Measurements from ENCODE around the gene IL21R. TPM values are rescaled to one million over a fixed set of nuclear protein-coding genes. Genes with fewer than 3 reads are reported as not detected.

IL21R gene
- total and polyA plus RNA-seq, 10 of the 15 experiments (the other 5 are each of a cell fraction or from before 2014, with no cell fraction given): 5.3 to 138 (median 82.5) TPM

- TF ChIP-seq E2F8 (IDR thresholded peaks at IDR 0.05; ENCODE audit: low read depth, partially characterized antibody) (no peak), KDM1A (IDR thresholded peaks at IDR 0.05; ENCODE audit: borderline replicate concordance) (no peak), STAT3 (IDR thresholded peaks at IDR 0.05; ENCODE audit: low read depth, low read length) (no peak), ZNF274 (IDR thresholded peaks at IDR 0.05; ENCODE audit: insufficient read depth, insufficient read length) (no peak), GABPA (IDR thresholded peaks at IDR 0.05; ENCODE audit: low read depth) (no peak), CTCF (IDR thresholded peaks at IDR 0.05 in 2 of 3, conservative IDR thresholded peaks at IDR 0.05 in 1 of 3; ENCODE audit: control insufficient read depth in 2 of 3, extremely low read depth in 1 of 3, insufficient read depth in 1 of 3, low read depth in 3 of 3, low read length in 3 of 3) (no peak), RFX5 (IDR thresholded peaks at IDR 0.05; ENCODE audit: low read depth, low read length) (no peak), BRCA1 (IDR thresholded peaks at IDR 0.05; ENCODE audit: low read depth, low read length) (no peak), FOXM1 (IDR thresholded peaks at IDR 0.05; ENCODE audit: low read depth, low read length) (no peak), CEBPB (IDR thresholded peaks at IDR 0.05; ENCODE audit: borderline replicate concordance in 1 of 2, low read depth in 2 of 2, low read length in 2 of 2) (no peak), FOS (IDR thresholded peaks at IDR 0.05; ENCODE audit: borderline replicate concordance, extremely low read depth, insufficient read length) (no peak), ATF3 (IDR thresholded peaks at IDR 0.05; ENCODE audit: borderline replicate concordance, extremely low read depth, low read depth, low read length) (no peak), SIX5 (IDR thresholded peaks at IDR 0.05; ENCODE audit: low read depth, low read length, severe bottlenecking) (no peak), RELA (IDR thresholded peaks at IDR 0.05; ENCODE audit: borderline replicate concordance, partially characterized antibody) (no peak), EED (IDR thresholded peaks at IDR 0.05; ENCODE audit: low read depth) (peak; percentile 84; the same call in 1 of the 2 replicates), POLR2AphosphoS5 (IDR thresholded peaks at IDR 0.05; ENCODE audit: low read length) (peak; percentile 76), HCFC1 (IDR thresholded peaks at IDR 0.05; ENCODE audit: low read length) (no peak), SRF (IDR thresholded peaks at IDR 0.05; ENCODE audit: low read depth in 2 of 2, low read length in 2 of 2) (no peak), MTA3 (IDR thresholded peaks at IDR 0.05; ENCODE audit: borderline replicate concordance, low read length) (no peak), STAT1 (conservative IDR thresholded peaks at IDR 0.05) (no peak), FOXK2 (IDR thresholded peaks at IDR 0.05) (no peak), EP300 (IDR thresholded peaks at IDR 0.05; ENCODE audit: borderline replicate concordance in 1 of 2, control insufficient read depth in 1 of 2, low read depth in 2 of 2, low read length in 2 of 2) (peak in 1 of 2 experiments; percentile 37; a peak in 2 of 4 replicates), KAT2A (conservative IDR thresholded peaks at IDR 0.05; ENCODE audit: control insufficient read depth, low read depth, low read length) (no peak), NR2C1 (IDR thresholded peaks at IDR 0.05) (no peak), ATF7 (IDR thresholded peaks at IDR 0.05; ENCODE audit: low read depth) (peak; percentile 81), RAD21 (IDR thresholded peaks at IDR 0.05; ENCODE audit: insufficient read depth, low read depth, low read length) (no peak), CHD1 (IDR thresholded peaks at IDR 0.05; ENCODE audit: low read depth, low read length) (peak; percentile 89; the same call in 1 of the 2 replicates), NFXL1 (IDR thresholded peaks at IDR 0.05; ENCODE audit: borderline replicate concordance) (no peak)
These were observed 2.3 kb downstream of the IL21R start (continued) for GRCh38 chr16:27404163-27404823.
